Lung (tissue), 4 donors: ENCODE measurements around the gene OSBPL2. TPM values are rescaled to one million over a fixed set of nuclear protein-coding genes. Genes with fewer than 3 reads are reported as not detected.

Experiments
- polyA plus RNA-seq, 2 donors: library from polyadenylated mRNA; stranded (reverse); fragments of 200-250 nt; gene quantifications; one replicate each; pipeline ENCODE4 v1.2.1, GENCODE V29; 2013
- total RNA-seq, 2 donors: library from RNA; depleted of rRNA in 1 of 2; stranded (reverse); fragments of >200 nt in 1 of 2; gene quantifications; one replicate each; pipeline ENCODE4 v1.2.1, GENCODE V29; 2014 to 2021
- donor health status: Bipolar disorder and iron deficiency.
- donor health status: healthy.
- donor health status: DM: yes; HTN: yes; CAD: no.

Gene OSBPL2
- total and polyA plus RNA-seq, 4 donors: 13.2 to 48.0 (median 27.7) TPM

Other genes with a start within 250 kb of the OSBPL2 start
- 10 to 100 TPM; 14.6 to 20.3 TPM for gene TAF4, start 172.6 kb upstream of the OSBPL2 start, total RNA-seq
- 1 to 10 TPM; 5.4 to 7.3 TPM for gene TAF4, start 172.6 kb upstream of the OSBPL2 start, polyA plus RNA-seq
- 10 to 100 TPM; 31.7 to 41.7 TPM for gene LSM14B, start 116.0 kb upstream of the OSBPL2 start, total RNA-seq
- gene LSM14B, start 116.0 kb upstream of the OSBPL2 start, polyA plus RNA-seq: 10 to 100 TPM; 16.4 to 24.0 TPM
- gene PSMA7, start 95.1 kb upstream of the OSBPL2 start, total RNA-seq: 100 to 1,000 TPM; 100 to 289 TPM
- 100 to 1,000 TPM; 226 to 478 TPM for gene PSMA7, start 95.1 kb upstream of the OSBPL2 start, polyA plus RNA-seq
- 10 to 100 TPM; 15.1 to 24.1 TPM for gene SS18L1, start 94.8 kb upstream of the OSBPL2 start, total RNA-seq
- gene SS18L1, start 94.8 kb upstream of the OSBPL2 start, polyA plus RNA-seq: 10 to 100 TPM in 1 of 2 donors, 1 to 10 TPM in 1; 7.2 to 14.6 TPM
- 10 to 100 TPM; 18.3 to 35.5 TPM for gene MTG2, start 55.5 kb upstream of the OSBPL2 start, total RNA-seq
- 10 to 100 TPM; 23.4 to 33.7 TPM for gene MTG2, start 55.5 kb upstream of the OSBPL2 start, polyA plus RNA-seq
- not detected for gene HRH3, start 18.2 kb upstream of the OSBPL2 start, total RNA-seq
- gene HRH3, start 18.2 kb upstream of the OSBPL2 start, polyA plus RNA-seq: not detected
- 100 to 1,000 TPM in 1 of 2 donors, 10 to 100 TPM in 1; 43.1 to 104 TPM for gene ADRM1, start 64.5 kb downstream of the OSBPL2 start, total RNA-seq
- gene ADRM1, start 64.5 kb downstream of the OSBPL2 start, polyA plus RNA-seq: 100 to 1,000 TPM; 108 to 140 TPM
- gene LAMA5, start 128.8 kb downstream of the OSBPL2 start, total RNA-seq: 100 to 1,000 TPM; 209 to 315 TPM
- 100 to 1,000 TPM; 116 to 279 TPM for gene LAMA5, start 128.8 kb downstream of the OSBPL2 start, polyA plus RNA-seq
- 1,000 to 10,000 TPM in 1 of 2 donors, 100 to 1,000 TPM in 1; 222 to 1,251 TPM for gene RPS21, start 148.6 kb downstream of the OSBPL2 start, total RNA-seq
- 1,000 to 10,000 TPM; 4,051 to 4,827 TPM for gene RPS21, start 148.6 kb downstream of the OSBPL2 start, polyA plus RNA-seq
- gene CABLES2, start 168.8 kb downstream of the OSBPL2 start, total RNA-seq: 1 to 10 TPM; 3.5 to 4.4 TPM
- 1 to 10 TPM; 1.9 to 3.7 TPM for gene CABLES2, start 168.8 kb downstream of the OSBPL2 start, polyA plus RNA-seq
- 1 to 10 TPM; 1.0 to 1.3 TPM for gene RBBP8NL, start 189.0 kb downstream of the OSBPL2 start, total RNA-seq
- 1 to 10 TPM in 1 of 2 donors, under 1 TPM in 1; 0.21 to 1.2 TPM for gene RBBP8NL, start 189.0 kb downstream of the OSBPL2 start, polyA plus RNA-seq
- gene GATA5, start 237.5 kb downstream of the OSBPL2 start, total RNA-seq: 10 to 100 TPM in 1 of 2 donors, 1 to 10 TPM in 1; 1.4 to 15.2 TPM
- gene GATA5, start 237.5 kb downstream of the OSBPL2 start, polyA plus RNA-seq: 1 to 10 TPM in 1 of 2 donors, under 1 TPM in 1; 0.49 to 1.2 TPM